Measurements from ENCODE around the gene ABHD6.

GRCh38 chr3:58299839-58300516, 62.4 kb downstream of the ABHD6 start:
- TF ChIP-seq CTCF (conservative IDR thresholded peaks at IDR 0.05): peak; percentile 74
- no peak for TF ChIP-seq ZFX (IDR thresholded peaks at IDR 0.05)

All from C4-2B (cell line).